Stimulated activated CD8-positive, alpha-beta memory T cell treated with anti-CD3 and anti-CD28 coated beads, Interleukin-2, amount 100 ng/mL, for 48 hours (primary cell): Measurements from ENCODE around the gene CCDC116.
"Not testable (repeated sequence)": the region's sequence is repeated elsewhere in the genome, so short reads cannot be mapped to it uniquely, and the experiment has no call there.

Source experiments
- DNase-seq, 2 donors: peaks; one replicate each; pipeline ENCODE4 v3.0.0-alpha.2; 2020; ENCODE audit warnings: low read depth in 2 of 2

The CCDC116 gene

GRCh38 chr22:21631025-21631424 lies 1.5 kb upstream of the CCDC116 start:
- DNase-seq: no peak

- DNase-seq: no peak
These were observed 371 bp downstream of the CCDC116 start for GRCh38 chr22:21632931-21633330.

- DNase-seq: no peak
These were observed 921 bp downstream of the CCDC116 start for GRCh38 chr22:21633481-21633880.

- no peak for DNase-seq
These were observed 1.5 kb downstream of the CCDC116 start for GRCh38 chr22:21634081-21634480.

DNA sequence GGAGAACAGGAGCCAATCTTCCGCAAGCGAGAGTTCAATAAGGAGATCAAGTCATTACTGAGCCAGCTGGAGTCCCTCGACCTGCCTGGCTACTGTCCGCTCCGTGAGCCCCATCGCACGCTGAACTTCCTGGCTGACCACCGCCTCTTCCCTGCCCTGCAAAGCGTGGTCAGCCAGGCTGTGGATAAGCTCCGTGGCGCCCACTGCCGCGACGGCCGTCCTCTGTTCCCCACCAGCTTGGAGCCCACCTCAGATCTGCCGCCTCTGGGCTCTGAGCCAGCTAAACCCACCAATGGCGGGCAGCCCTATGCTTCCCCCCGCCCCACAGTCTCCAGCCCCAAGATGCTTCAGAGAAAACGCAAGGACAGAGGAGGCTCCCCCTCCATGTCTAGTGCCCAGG lies 2.3 kb downstream of the CCDC116 start:
- no peak for DNase-seq

DNA sequence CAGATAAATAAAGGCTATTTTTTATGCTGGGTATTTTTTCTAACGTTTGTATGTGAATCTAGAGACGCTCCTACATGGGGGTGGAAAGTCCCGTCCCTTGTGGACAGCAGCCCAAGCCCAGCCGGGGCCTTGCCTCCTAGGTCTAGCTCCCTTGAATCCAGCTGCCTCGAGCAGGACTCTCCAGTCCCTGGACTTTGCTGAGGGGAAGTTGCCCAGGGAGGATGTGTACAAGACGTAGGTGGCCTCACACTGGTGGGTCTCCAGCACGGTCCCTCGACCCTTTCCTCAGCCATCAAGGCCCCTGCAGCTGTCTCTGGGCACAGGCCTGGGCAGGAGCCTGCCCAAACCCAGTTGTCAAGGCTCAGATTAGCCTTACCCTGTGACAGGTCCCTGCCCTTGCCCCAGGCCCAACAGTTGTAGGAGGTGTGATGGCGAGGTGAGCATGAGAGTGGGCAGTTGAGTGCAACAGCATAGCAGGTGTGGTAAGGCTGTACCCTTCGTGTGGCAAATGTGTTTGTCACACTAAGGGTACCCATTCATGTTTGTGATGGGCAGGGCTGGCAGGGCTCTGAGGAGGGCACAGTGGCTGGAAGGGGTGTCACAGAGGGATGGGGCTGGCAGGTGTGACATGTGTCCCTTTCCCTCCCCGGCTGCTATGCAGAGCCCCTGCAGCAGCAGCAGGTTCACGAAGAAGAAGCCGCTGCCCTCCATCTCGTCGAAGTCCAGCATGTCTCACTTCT lies 3.4 kb downstream of the CCDC116 start:
- no peak for DNase-seq

DNA sequence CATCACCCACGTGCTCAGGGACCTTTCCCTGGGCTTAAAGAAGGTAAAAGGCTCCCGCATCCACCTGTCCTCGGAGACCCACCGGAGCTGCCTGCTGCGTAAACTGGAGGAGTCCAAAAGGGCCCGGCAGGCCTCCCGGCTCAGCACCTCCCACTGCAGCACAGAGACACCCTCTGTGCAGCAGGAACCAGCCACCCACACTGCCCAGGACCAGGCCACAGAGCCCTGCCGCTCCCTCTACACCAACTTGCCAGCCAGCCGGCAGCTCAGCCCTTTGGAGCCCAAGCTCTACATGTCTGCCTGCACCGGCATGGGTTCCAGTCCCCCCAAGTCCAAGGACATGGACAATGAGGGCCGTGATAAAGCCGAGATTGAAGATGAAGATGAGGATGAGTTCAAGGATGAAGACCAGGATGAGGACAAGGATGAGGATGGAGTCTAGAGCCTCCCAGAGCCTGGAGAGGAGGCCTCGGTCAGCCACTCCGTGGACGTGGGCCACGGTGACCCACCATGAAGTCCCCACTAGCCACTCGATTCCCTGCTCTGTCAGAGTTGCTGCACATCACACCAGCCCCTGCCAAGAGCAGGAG lies 4.2 kb downstream of the CCDC116 start:
- no peak for DNase-seq

DNA sequence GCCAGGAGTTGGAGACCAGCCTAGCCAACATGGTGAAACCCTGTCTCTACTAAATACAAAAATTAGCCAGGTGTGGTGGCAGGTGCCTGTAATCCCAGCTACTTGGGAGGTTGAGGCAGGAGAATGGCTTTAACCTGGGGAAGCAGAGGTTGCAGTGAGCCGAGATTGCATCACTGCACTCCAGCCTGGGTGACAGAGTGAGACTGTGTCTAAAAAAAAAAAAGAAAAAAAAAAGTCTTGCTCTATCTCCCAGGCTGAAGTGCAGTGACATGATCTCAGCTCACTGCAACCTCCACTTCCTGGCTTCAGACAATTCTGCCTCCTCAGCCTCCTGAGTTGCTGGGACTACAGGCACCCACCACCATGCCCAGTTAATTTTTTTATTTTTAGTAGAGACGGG lies 4.9 kb downstream of the CCDC116 start:
- not testable (repeated sequence) for DNase-seq

DNA sequence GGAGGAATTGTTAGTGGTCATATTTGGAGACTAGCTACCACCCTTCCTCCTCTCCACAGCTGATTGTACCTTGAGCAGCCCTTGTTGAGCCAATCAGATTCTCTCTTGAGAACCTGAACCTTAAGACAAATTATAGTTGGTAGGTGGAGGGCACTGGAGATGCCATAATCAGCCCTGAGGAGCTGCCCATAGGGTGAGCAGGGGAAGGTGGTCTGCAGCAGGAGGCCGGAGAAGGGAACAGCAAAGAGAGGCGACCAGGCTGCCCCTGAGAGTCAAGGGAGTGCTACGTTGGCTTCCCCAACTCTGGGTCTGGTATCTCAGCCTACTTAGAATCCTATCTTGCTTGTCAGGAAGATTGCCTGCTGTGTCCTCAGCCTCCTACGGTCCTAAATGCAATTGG lies 6.8 kb downstream of the CCDC116 start:
- no peak for DNase-seq

- DNase-seq: no peak
These were observed 8.2 kb downstream of the CCDC116 start for GRCh38 chr22:21640810-21641209.

GRCh38 chr22:21641417-21641788 lies 8.8 kb downstream of the CCDC116 start:
- DNase-seq: no peak

GRCh38 chr22:21641789-21642583 lies 9.4 kb downstream of the CCDC116 start, which contains the start of gene SDF2L1:
SDF2L1 (plus strand) TSS chr22:21642302; CDS start chr22:21642337, 35 bp downstream.
- peak; percentile 96 to 98 for DNase-seq

- peak; percentile 36 to 46 for DNase-seq
These were observed 10.3 kb downstream of the CCDC116 start for GRCh38 chr22:21642584-21643448.

- DNase-seq: no peak
These were observed 11.2 kb downstream of the CCDC116 start for GRCh38 chr22:21643533-21644357.

GRCh38 chr22:21645513-21645912 lies 13.0 kb downstream of the CCDC116 start:
- not testable (repeated sequence) for DNase-seq

GRCh38 chr22:21646608-21647590 lies 14.3 kb downstream of the CCDC116 start:
- peak; percentile 32 to 65 for DNase-seq

DNA sequence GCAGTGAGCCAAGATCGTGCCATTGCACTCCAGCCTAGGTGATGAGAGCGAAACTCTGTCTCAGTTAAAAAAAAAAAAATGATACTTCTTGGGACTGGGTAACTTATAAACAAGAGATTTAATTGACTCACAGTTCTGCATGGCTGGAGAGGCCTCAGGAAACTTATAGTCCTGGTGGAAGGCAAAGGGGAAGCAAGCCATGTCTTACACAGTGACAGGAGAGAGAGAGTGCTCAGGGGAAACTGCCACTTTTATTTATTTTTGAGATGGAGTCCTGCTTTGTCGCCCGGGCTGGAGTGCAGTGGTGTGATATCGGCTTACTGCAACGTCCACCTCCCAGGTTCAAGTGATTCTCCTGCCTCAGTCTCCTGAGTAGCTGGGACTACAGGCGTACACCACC lies 17.7 kb downstream of the CCDC116 start:
- no peak for DNase-seq

- no peak for DNase-seq
These were observed 18.4 kb downstream of the CCDC116 start for GRCh38 chr22:21650823-21651520.

- DNase-seq: no peak
These were observed 19.0 kb downstream of the CCDC116 start for GRCh38 chr22:21651521-21652009.
